Measurements from ENCODE around the gene LRRK2.
"Not testable (repeated sequence)": the region's sequence is repeated elsewhere in the genome, so short reads cannot be mapped to it uniquely, and the experiment has no call there.

Gene LRRK2

DNA sequence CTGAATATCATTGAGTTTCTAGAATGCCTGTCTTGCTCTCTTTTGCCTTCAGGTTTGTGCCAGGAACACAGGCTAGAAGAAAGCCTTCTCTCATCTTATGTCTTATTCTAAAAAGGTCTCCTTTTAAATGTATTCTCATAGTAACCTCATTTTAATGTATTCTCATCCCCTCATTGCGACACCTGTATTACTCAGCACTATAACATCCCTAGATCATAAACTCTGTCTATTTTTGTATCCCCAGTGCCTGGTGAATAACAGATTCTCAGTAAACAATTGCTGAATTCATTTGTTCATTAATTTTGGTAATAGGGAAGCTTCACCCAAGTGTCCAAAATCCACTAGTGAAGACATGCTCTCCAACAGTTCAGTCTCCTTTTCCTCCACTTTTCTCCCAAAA lies 8.8 kb upstream of the LRRK2 start:
- no peak for DNase-seq

DNA sequence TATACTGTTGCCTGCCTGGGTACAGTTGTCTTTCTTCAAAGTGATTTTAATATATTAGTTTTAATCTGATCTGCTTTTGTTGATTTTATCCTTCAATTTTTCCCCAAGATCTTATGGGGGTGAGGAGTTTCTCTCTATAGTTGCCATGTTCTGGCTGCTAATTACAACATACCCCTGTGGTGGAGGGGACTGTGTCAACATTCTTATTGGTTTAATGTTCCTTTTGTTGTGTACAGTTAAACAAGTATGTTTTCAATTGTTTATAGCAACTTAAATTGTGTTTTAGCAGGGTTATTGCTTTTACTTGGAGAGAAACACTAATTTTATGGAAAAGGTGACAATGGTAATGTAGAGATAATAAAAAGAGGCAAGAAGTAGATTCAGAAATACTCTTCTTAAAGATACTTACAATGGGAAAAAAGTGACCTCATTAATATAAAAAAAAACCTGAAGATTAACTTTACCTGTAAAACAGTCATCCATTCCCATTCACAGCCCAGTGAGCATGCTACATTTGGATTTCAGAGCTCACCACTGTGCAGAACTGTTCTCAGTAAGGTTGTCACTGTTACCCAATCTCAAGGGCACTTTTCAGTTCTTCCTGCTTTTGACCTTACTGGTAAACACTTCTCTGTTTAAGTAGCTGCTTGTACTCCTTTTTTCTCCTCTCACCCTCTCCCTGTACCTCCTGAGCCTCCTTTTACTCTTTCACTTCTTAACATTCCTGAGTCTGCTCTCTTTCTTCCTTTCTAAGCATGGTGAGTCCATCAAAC lies 8.1 kb upstream of the LRRK2 start:
- no peak for DNase-seq

DNA sequence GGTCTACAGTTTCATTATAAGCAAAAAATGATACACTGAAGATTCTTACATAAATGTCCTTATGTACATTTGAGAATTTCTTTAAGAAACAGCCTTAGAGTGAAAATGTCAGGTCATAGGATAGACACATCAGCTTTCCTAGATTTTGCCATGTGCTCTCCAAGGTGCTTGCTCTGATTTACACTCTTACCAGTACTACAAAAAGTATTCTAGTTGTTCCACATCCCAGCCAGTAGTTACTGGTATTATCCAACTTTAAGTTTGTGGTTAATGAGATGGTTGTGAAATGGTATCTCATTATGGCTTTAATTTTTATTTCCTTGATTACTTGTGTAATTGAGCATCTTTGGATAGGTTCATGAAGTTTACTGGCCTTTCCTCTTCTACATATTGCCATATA lies 5.0 kb upstream of the LRRK2 start:
- DNase-seq, result no peak

DNA sequence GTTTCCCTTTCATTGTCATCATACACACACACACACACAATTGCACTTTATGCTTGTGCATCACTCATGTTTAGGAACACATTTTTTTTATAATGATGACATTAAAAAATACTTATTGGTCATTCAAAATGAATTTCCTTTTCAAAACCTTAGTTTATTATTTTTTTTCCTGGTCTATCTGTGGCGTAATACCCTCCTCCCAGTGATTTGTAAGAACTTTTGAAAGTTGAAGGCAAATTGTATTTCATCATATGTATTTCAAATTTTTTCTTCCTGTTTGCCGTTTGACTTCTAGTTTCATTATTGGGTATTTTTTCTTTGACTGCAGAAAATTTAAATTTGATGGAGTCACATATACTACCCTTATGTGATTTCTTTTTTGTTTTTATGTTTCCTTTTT lies 2.5 kb upstream of the LRRK2 start:
- no peak for DNase-seq

- no peak for DNase-seq
Measured at GRCh38 chr12:40223646-40224045, 1.2 kb upstream of the LRRK2 start.

DNA sequence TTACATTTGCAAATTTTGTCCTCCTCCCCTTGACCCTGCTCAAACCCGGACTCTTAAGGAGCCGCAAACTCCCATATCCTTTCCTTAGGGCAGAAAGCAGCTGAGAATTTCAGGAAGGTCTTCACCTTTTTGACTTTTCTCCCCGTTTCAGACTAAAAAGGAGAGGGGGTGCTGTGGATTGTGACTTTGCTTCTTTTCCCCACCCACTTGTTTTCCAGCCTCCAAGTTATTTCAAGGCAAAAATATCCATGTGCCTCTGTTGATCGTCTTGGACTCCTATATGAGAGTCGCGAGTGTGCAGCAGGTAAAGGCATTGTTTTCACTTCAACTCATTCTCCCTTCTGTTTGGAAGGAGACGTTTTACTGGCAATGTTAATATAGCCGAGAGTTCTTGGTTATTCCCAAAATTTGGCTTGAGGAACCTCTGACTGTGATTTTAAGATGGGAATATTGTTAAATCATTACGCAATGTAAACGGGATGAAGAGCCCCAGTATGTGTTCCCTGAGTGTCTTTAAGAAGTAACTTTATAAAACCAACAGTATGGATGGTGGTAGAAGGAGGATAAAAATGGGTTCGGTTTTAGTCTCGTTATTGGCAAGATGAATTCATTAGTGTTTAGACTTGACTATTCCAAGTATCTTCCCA lies 663 bp downstream of the LRRK2 start:
- no peak for DNase-seq

DNA sequence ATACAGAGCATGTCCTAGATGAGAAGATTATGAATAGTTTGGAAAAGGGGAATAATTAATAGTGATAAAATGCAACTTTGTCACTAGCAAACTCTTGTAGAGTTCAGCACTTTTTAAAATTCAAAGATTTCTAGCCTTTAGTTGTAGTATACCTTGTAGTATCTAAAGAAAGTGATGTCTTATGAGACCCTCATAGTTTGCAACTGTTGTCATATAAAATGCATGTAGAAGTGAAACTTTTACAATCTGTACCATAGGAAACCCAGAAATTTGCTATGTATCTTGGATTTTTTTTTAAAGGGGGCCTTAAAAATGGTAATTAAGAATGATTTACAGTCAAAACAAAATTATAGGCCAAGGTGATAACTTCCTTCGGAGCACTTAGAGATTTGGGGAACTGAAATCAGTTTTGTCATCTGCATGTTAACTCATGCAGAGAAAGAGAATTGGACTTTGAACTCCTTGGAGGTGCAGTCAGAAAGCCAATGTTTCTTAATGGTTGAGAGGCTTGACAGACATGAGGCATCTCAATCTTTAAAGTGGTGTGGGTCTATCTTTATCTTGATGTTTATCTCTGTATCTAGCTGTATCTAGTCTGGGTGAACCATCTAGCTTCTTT lies 1.3 kb downstream of the LRRK2 start:
- DNase-seq, result no peak

DNA sequence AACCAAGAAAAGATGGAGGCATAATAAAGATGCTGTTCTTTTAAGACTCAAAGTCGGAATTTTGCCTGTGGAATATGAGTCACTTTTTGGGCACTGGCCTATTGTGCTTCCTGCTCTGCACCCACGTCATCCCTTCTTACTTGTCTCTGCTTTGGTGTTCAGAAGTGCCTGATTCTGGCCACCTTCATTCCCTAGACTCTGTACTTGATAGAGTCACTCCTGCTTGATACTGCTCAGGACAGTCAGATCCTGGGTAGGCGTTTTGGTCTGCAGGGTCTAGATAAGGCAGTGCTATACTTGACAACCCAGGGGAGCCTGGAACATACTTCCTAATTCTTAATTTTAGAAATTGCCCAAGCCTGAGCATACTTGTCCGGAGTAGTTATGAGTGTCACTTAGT lies 1.9 kb downstream of the LRRK2 start:
- no peak for DNase-seq

DNA sequence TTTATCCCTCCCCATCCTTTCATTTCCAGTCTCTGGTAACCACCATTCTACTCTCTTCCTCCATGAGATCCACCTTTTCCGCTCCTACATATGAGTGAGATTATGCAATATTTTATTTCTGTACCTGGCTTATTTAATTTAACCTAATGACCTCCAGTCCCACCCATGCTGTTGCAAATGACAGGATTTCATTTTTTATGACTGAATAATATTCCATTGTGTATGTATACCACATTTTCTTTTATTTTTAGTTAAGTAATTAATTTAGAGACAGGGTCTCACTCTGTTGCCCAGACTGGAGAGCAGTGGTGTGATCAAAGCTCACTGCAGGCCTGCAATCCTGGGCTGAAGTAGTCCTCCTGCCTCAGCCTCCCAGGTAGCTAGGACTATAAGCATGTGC lies 2.6 kb downstream of the LRRK2 start:
- DNase-seq, result no peak

DNA sequence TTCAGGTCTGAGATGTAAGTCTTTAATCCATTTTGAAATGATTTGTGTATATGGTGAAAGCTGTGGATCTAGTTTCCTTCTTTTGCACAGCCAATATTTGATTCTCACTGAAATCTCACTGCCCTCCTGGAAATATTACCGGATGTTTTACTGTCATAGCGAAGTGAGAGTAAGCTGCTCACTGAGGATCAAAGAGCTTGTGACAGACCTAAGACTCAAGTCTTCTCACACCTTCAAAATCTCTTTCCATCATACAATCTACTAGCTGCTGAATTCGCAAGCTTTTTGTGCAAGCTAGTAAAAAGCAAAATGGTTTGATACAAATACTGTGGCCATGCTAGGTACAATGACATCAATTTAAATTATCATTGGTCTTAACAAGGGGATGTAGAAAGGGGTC lies 3.9 kb downstream of the LRRK2 start:
- DNase-seq, result no peak

DNA sequence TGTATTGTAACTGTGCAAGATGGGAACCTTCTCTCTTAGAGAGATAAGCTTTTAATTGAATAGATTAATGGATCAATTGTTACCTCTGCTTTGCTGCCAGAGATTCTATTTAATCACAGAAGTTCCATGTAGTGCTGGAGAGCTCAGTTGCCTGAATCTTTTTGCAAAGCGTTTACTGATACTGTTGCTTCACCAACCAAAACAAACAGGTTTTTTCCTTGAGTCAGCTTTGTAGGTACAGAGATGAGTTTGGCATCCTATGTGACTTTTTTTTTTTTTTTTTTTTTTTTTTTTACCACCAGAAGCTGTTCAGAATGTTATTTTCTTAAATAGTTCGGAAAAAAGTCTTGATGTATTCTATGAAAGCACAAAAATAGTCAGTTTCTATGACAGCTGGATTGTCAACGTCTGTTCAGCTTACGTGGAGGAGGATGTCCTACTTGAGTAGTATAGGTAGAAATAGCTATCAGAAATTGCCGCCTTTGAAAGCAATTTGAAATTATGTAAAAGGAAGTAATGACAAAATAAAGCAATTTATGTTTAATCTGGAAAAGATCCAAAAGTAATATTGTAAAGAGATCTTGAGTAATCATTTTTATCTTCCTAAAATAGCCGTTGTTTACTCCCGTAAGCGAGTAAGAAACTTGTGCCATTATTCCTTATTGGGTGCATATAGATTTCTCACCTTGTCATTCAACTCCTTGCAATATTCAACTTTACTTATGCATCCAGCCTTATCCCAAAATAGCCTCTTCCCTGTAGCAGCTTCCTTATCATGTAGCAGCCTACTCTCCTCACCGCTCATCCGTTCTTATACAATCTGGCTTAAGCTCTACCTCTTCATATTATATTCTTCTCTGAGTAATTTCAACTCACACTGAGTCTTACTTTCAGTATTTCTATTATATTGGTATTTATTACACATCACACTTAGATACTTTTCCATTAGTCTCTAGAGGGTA lies 5.2 kb downstream of the LRRK2 start:
- no peak for DNase-seq

GRCh38 chr12:40232602-40233001 lies 7.8 kb downstream of the LRRK2 start:
- DNase-seq, result no peak

GRCh38 chr12:40233741-40234367 lies 9.1 kb downstream of the LRRK2 start:
- no peak for DNase-seq

- DNase-seq, result no peak
Measured at GRCh38 chr12:40236357-40236850, 11.6 kb downstream of the LRRK2 start.

GRCh38 chr12:40238266-40238902 lies 13.6 kb downstream of the LRRK2 start:
- DNase-seq, result no peak

DNA sequence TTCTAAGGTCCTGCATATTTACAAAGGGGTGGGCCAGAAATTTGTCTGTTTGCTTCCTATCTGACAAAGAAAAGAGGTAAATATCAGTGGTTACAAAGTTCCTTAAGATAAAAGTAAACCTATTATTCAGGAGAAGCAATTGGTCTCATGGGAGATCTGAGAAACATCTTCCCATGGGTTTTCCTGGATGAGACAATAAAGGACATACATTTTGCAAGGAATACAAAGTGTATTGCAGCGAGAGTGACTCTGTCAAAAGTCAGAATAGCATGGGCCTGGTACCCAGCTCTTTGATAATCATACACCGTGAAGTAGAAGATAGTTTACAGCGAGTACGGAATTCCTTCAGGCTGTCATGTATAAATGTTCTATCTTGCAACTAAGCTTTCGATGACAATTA lies 14.2 kb downstream of the LRRK2 start:
- no peak for DNase-seq

DNA sequence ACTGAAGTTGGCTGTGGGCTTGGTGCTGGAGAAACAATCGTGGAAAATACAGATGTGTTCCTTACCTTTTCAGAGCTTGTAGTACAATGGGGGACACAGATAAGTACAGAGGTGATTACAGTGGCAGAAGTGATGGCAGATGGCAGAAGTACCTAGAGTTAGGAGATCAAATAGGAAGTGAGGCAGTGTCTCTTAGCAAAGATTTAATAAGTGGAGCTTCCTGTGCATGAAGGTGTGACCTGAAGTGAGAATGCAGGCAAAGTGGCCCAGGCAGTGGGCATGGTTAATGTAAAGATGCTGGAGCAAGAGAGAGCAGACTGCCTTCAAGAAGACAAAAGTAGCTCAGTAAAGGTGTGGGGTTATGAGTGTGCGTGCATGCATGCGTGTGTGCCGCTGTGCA lies 16.0 kb downstream of the LRRK2 start:
- no peak for DNase-seq

- no peak for DNase-seq
Measured at GRCh38 chr12:40241741-40242140, 16.9 kb downstream of the LRRK2 start.

- not testable (repeated sequence) for DNase-seq
Measured at GRCh38 chr12:40244526-40245156, 19.8 kb downstream of the LRRK2 start.

GRCh38 chr12:40248034-40248433 lies 23.2 kb downstream of the LRRK2 start:
- DNase-seq, result no peak

DNA sequence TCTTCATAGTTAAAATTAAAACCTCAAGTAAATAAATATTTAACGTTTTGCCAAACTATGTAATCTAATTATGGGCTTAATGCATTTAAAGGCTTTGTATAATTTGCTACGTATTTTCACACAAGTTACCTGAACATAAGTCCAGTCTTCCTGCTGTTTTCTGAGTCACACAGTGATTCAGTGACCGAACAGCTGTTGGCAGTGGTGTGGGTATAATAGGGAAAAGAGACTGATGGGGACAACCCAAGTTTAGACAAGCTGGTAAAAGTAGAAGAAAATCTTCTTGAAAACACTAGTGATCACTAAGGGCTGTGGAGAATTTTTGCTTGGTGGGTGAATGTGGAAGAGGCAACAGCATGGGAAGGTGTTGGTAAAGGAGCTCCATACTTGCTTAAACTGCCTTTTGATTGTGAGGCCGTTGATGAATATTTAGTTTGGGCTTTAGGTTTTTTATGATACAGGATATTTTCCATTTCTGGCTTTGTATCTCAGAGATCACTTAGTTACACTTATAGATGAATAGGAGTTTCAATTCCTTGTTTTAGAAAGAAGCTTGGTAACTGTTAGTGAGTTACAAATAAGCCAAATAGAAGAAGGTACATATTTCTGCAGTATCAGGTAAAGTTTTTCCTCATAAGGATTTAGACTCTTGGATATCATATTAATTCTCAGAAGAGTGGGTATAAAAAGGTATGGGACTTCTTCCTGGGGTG lies 23.9 kb downstream of the LRRK2 start:
- no peak for DNase-seq
